Measurements from ENCODE around the gene ATP5IF1. TPM values are rescaled to one million over a fixed set of nuclear protein-coding genes. Genes with fewer than 3 reads are reported as not detected.

ATP5IF1 gene
- total and polyA plus RNA-seq, 2 of the 8 experiments (the other 6 are each of a cell fraction or from before 2014, with no cell fraction given): 198 to 242 TPM

- 90% methylated on average over 11 of the region's 11 CpGs; no CpG with 5 or more reads in 1 of the 2 experiments for WGBS, 2 experiments (ENCODE audit: extremely low coverage in 1 of 2, insufficient coverage in 1 of 2, insufficient read length in 1 of 2, insufficient replicate concordance in 2 of 2, low coverage in 1 of 2, low lambda C conversion rate in 2 of 2, missing lambda C conversion rate in 1 of 2)
- Histone ChIP-seq H3K27ac (ENCODE audit: low read depth, low read length) (no peak overlapping the region), H3K4me3 (ENCODE audit: extremely low read depth in 1 of 4, insufficient read depth in 2 of 4, low read depth in 3 of 4, low read length in 4 of 4) (no peak overlapping the region), H2BK120ac (replicated peaks; ENCODE audit: low read depth, low read length) (no peak overlapping the region), H3K23ac (ENCODE audit: insufficient read length) (no peak overlapping the region), H3K27me3 (replicated peaks in 1 of 4; ENCODE audit: control insufficient read depth in 3 of 4, extremely low read depth in 1 of 4, insufficient read depth in 3 of 4, low read length in 3 of 4) (no peaks in the 10 kb centered on the region), H2BK5ac (ENCODE audit: low read depth, low read length) (no peak overlapping the region), H3K18ac (ENCODE audit: extremely low read depth, low read length) (no peak overlapping the region), H2BK15ac (ENCODE audit: low read length) (no peak overlapping the region), H4K20me1 (replicated peaks in 1 of 2; ENCODE audit: control insufficient read depth in 1 of 2, insufficient read depth in 2 of 2, low read length in 2 of 2) (no peaks in the 10 kb centered on the region), H3K23me2 (ENCODE audit: low read depth, low read length) (no peaks in the 10 kb centered on the region), H2BK12ac (ENCODE audit: low read depth, low read length) (no peak overlapping the region), H4K5ac (ENCODE audit: insufficient read length, low read depth, low read length) (no peak overlapping the region), H4K91ac (replicated peaks; ENCODE audit: insufficient read length, low read length) (no peak overlapping the region), H2BK20ac (ENCODE audit: low read length) (0 out of 2 replicates have a peak overlapping the region, but pooled peaks have one; percentile 9), H3K9me3 (ENCODE audit: insufficient read depth in 2 of 2, low read depth in 1 of 2, low read length in 1 of 2) (no peaks in the 10 kb centered on the region), H3K14ac (ENCODE audit: insufficient read length) (no peak overlapping the region), H3K36me3 (ENCODE audit: control insufficient read depth in 2 of 4, insufficient read depth in 4 of 4, low read length in 3 of 4) (no peaks in the 10 kb centered on the region), H3K79me2 (ENCODE audit: control insufficient read depth in 1 of 2, insufficient read depth in 2 of 2, low read length in 2 of 2) (no peaks in the 10 kb centered on the region), H4K8ac (ENCODE audit: extremely low read depth, insufficient read depth, low read length) (no peak overlapping the region), H3K79me1 (ENCODE audit: low read depth, low read length) (no peaks in the 10 kb centered on the region), H3K4me2 (ENCODE audit: insufficient read depth in 1 of 2, low read depth in 2 of 2, low read length in 2 of 2) (no peak overlapping the region), H2AFZ (ENCODE audit: low read length) (no peak overlapping the region), H2AK5ac (ENCODE audit: low read depth, low read length) (no peak overlapping the region), H3K9ac (replicated peaks in 1 of 4; ENCODE audit: extremely low read depth in 1 of 4, low read depth in 3 of 4, low read length in 3 of 4) (no peak overlapping the region), H3K56ac (replicated peaks; ENCODE audit: insufficient read length, low read depth, low read length) (no peak overlapping the region), H3K4ac (replicated peaks; ENCODE audit: insufficient read length, low read depth, low read length) (no peak overlapping the region), H3K4me1 (replicated peaks in 1 of 4; ENCODE audit: control insufficient read depth in 3 of 4, insufficient read depth in 4 of 4, low read length in 3 of 4) (peaks cover 6 to 19% (median 10%) of the 10 kb centered on the region in 4 experiments; a peak in 6 of 7 replicates)
- FAIRE-seq (no peak), DNase-seq (ENCODE audit: low read depth in 1 of 2, low spot score in 2 of 2) (no peak)
- POLR2A ChIA-PET (ENCODE audit: partially characterized antibody): interaction anchor here (0.8 to 12.3 kb wide), 4 partner anchors 9 to 264 kb away, joined by 4 to 296 read pairs (median 52); partner anchors contain the start of genes ATP5IF1 and SESN2
- CTCF ChIA-PET (ENCODE audit: partially characterized antibody): interaction anchor here (5.0 kb wide), 1 partner anchor 12 kb away, joined by 56 read pairs; the partner anchor contains the start of gene SESN2
- TF ChIP-seq BRCA1 (IDR thresholded peaks at IDR 0.05; ENCODE audit: low read depth, low read length): no peak
- TF ChIP-seq CHD1 (IDR thresholded peaks at IDR 0.05; ENCODE audit: low read depth, low read length): no peak
- peak; percentile 96 for TF ChIP-seq CEBPB (IDR thresholded peaks at IDR 0.05; ENCODE audit: low read depth, low read length)
- TF ChIP-seq BACH1 (IDR thresholded peaks at IDR 0.05; ENCODE audit: low read length): no peak
- TF ChIP-seq SRF (IDR thresholded peaks at IDR 0.05; ENCODE audit: low read depth, low read length): no peak
Observed at GRCh38 chr1:28246427-28246832, 10.5 kb downstream of the ATP5IF1 start.

All from H1 (cell line).